Activated naive CD4-positive, alpha-beta T cell treated with anti-CD3 and anti-CD28 coated beads for 36 hours (primary cell): ENCODE measurements around the gene SUCO. TPM values are rescaled to one million over a fixed set of nuclear protein-coding genes. Genes with fewer than 3 reads are reported as not detected.
"Not testable (repeated sequence)": the region's sequence is repeated elsewhere in the genome, so short reads cannot be mapped to it uniquely, and the experiment has no call there.

Source experiments
- CTCF ChIA-PET: fragments of 350-600 bp; sonication (Branson Sonifier 250); formaldehyde crosslinking; loops from one replicate; lab custom pipeline; 2021; ENCODE audit warnings: antibody characterized with exemption; lab: Charles Lee
- DNase-seq: peaks from one replicate; pipeline ENCODE4 v3.0.0-alpha.2; 2020
- H3K27ac Mint-ChIP-seq: one replicate; pipeline ENCODE4 v1.8.0; 2021; ENCODE audit warnings: mild to moderate bottlenecking, mixed read lengths
- H3K27me3 Mint-ChIP-seq: one replicate; pipeline ENCODE4 v1.8.0; 2021; ENCODE audit warnings: low read depth, mixed read lengths
- H3K36me3 Mint-ChIP-seq: one replicate; pipeline ENCODE4 v1.8.0; 2021; ENCODE audit warnings: low read depth, mixed read lengths
- H3K4me1 Mint-ChIP-seq: one replicate; pipeline ENCODE4 v1.8.0; 2021; ENCODE audit warnings: low read depth, mixed read lengths
- H3K4me3 Mint-ChIP-seq: one replicate; pipeline ENCODE4 v1.8.0; 2021; ENCODE audit warnings: mild to moderate bottlenecking, moderate library complexity, mixed read lengths
- H3K9me3 Mint-ChIP-seq: one replicate; pipeline ENCODE4 v1.8.0; 2021; ENCODE audit warnings: mixed read lengths
- intact Hi-C: fragments of 100-400 bp; cut with micrococcal nuclease; formaldehyde crosslinking; loops from one replicate; pipeline ENCODE4 v1.15.1; 2023
- total RNA-seq, 2 experiments: library from RNA; stranded (reverse); gene quantifications; one replicate each; pipeline ENCODE4 v1.2.3, GENCODE V29; 2021

The SUCO gene
- total RNA-seq, 2 experiments from 2014 or later = 23.9 TPM

DNA sequence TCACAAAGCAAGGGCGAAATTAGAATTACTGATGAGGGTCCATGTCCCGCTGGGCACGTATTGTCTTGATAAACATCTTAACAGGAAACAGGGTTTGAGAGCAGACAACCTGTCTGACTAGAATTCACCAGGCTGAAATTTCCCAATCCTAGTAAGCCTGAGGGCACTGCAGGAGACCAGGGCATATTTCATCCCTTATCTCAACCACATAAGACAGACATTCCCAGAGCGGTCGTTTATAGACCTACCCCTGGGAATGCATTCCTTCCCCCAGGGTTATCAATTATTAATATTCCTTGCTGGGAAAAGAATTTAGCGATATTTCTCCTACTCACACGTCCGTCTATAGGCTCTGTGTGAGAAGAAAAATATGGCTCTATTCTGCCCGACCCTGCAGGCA, 87.7 kb downstream of the SUCO start:
- CTCF ChIA-PET, H3K36me3 Mint-ChIP-seq, H3K4me1 Mint-ChIP-seq, H3K4me3 Mint-ChIP-seq, intact Hi-C loops, H3K27me3 Mint-ChIP-seq, H3K27ac Mint-ChIP-seq, DNase-seq: not testable (repeated sequence)
- peaks cover 24% of the 10 kb centered on the region for H3K9me3 Mint-ChIP-seq

DNA sequence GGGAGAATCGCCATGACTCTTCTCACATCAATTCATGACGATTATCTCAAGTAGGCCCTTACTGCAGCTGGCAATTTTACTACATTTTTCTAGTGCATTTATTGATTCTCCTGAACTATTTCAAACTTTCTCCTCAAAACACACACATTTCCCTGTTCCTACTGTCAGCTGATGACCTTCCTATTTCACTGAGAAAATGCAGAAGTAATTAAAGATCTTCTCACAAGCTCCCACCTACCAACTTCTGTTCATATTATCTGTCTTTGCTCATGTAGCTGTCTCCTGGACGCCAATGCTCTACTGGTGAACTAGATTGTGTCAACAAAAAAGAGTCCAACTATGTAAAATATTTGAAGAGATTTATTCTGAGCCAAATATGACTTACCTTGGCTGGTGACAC, 89.6 kb downstream of the SUCO start:
- Mint-ChIP-seq H3K4me1 (peaks cover 3% of the 10 kb centered on the region), H3K27ac (no peak overlapping the region), H3K36me3 (peaks cover 2% of the 10 kb centered on the region), H3K9me3 (peaks cover 24% of the 10 kb centered on the region), H3K4me3 (no peak overlapping the region), H3K27me3 (peaks cover 5% of the 10 kb centered on the region)
- no peak for DNase-seq
- CTCF ChIA-PET = interaction anchor here (1.1 to 2.1 kb wide), 4 partner anchors 13 to 106 kb away, joined by 3 to 6 read pairs (median 4); no protein-coding TSS in a partner anchor
- intact Hi-C loops = no loop called here

DNA sequence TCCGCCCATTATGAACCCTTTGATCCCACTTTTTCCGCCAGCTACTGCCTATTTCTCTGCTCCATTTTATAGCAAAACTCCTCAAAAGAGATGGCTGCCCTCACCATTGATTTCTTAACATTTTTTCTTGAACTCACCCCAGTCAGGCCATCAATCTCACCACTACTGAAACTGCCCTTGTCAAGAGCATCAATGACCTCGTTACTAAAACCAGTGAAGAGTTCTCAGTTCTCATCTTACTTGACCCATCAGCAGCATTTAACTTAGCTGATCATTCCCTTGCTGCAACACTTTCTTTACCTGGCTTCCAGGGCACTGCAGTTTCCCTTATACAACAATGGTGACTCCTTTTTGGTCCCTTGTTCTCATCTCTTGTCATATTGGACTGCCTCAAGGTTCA, 90.8 kb downstream of the SUCO start:
- Mint-ChIP-seq H3K9me3 (peaks cover 17% of the 10 kb centered on the region), H3K36me3 (no peaks in the 10 kb centered on the region), H3K4me3 (no peak overlapping the region), H3K27ac (no peak overlapping the region), H3K4me1 (peaks cover 13% of the 10 kb centered on the region), H3K27me3 (peaks cover 5% of the 10 kb centered on the region)
- no peak for DNase-seq
- intact Hi-C loops = no loop called here
- CTCF ChIA-PET = interaction anchor here (1.0 kb wide), 2 partner anchors 14 to 104 kb away, joined by 3 read pairs; no protein-coding TSS in a partner anchor

DNA sequence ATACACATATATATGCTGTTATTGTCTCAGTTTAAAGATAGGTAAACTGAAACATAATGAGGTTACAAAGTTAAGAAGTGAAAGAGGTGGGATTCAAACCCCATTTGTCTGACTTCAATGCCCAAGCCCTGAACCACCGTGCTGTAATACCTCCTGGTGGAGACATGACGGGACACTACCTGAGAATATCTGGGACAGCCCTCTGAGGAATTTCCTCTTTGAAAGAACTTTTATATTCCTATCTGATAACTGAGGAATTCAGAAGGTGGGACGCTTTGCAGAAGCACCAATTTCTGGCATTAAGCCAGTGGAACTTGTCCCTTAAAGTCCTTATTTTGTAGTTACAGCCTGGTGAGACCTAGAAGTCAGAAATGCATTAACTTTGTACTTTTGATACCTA, 93.9 kb downstream of the SUCO start:
- intact Hi-C loops = no loop called here
- H3K9me3 Mint-ChIP-seq = peaks cover 3% of the 10 kb centered on the region
- CTCF ChIA-PET = no interaction called here
- peaks cover 5% of the 10 kb centered on the region for H3K27me3 Mint-ChIP-seq
- H3K27ac Mint-ChIP-seq = no peak overlapping the region
- no peaks in the 10 kb centered on the region for H3K36me3 Mint-ChIP-seq
- no peak for DNase-seq
- no peak overlapping the region for H3K4me3 Mint-ChIP-seq
- H3K4me1 Mint-ChIP-seq = peaks cover 37% of the 10 kb centered on the region

DNA sequence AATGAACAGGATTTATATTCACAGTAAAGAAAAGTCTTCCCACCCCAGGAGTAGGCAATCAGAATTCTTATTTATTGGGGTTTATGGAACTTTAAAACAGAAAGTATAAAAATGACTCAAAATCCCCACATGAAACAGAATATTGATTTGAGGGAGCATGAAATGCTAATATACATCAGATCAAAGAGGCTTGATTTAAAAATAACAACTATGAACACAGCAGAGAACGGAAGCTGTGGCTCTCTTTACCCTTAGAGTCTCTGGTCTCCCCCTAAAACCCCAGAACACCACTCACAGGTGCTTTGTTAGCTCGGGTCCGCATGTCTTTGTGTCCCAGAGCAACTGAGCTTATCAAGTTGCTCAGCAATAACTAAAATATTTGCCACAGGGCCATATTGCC, 94.8 kb downstream of the SUCO start:
- no peak for DNase-seq

DNA sequence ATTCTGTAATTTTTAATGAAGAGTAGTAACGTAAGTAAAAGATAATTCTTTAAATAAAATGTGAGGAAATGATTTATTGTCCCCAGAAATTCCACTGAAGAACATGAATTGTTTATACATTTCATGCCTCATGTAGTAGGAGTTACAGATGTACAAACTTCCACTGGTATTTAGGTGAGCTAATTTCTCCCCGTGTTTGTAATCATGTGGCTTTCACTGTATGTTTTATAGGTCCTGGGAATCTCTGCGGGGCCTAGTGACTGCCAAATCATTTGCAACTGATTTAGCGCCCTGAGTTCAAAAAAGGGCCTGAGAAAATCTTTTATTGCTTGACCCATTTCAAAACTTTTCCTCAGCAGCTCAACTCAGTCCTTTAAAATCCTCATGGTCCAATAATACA, 95.5 kb downstream of the SUCO start:
- intact Hi-C loops = no loop called here
- Mint-ChIP-seq H3K9me3 (no peaks in the 10 kb centered on the region), H3K27me3 (peaks cover 5% of the 10 kb centered on the region), H3K27ac (no peak overlapping the region), H3K4me3 (no peak overlapping the region), H3K36me3 (no peaks in the 10 kb centered on the region), H3K4me1 (peaks cover 42% of the 10 kb centered on the region)
- no peak for DNase-seq
- CTCF ChIA-PET = interaction anchor here (1.3 kb wide), 1 partner anchor 99 kb away, joined by 3 read pairs; no protein-coding TSS in a partner anchor

More for the DNA sequence above, 94.8 kb downstream of the SUCO start:
- H3K9me3 Mint-ChIP-seq = no peaks in the 10 kb centered on the region
- intact Hi-C loops = no loop called here
- no peak overlapping the region for H3K27ac Mint-ChIP-seq
- H3K4me3 Mint-ChIP-seq = no peak overlapping the region
- no peaks in the 10 kb centered on the region for H3K36me3 Mint-ChIP-seq
- peaks cover 5% of the 10 kb centered on the region for H3K27me3 Mint-ChIP-seq
- peaks cover 39% of the 10 kb centered on the region for H3K4me1 Mint-ChIP-seq
- CTCF ChIA-PET = interaction anchor here (1.3 kb wide), 1 partner anchor 99 kb away, joined by 3 read pairs; no protein-coding TSS in a partner anchor

DNA sequence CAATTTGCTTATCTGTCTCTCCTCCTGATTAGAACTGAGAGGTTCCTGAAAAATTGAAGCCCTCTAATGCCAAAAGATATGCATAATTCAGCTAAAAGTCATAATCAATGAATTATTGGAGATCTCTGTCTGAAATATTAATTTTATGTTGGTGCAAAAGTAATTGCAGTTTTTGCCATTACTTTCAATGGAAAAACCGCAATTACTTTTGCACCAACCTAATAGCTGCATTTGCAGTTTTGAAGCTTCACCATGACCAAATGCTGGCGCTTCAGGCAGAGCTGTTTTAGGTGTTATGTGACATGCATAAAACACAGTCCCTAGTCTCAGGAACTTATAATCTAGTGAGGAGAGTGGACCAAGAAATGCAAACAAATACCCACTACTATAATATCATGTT, 96.2 kb downstream of the SUCO start:
- Mint-ChIP-seq H3K4me3 (no peak overlapping the region), H3K4me1 (peaks cover 42% of the 10 kb centered on the region), H3K27me3 (peaks cover 5% of the 10 kb centered on the region), H3K36me3 (no peaks in the 10 kb centered on the region), H3K27ac (no peak overlapping the region), H3K9me3 (no peaks in the 10 kb centered on the region)
- CTCF ChIA-PET = interaction anchor here (1.0 to 1.9 kb wide), 5 partner anchors 14 to 100 kb away, joined by 3 to 5 read pairs (median 4); no protein-coding TSS in a partner anchor
- intact Hi-C loops = no loop called here
- DNase-seq = no peak

DNA sequence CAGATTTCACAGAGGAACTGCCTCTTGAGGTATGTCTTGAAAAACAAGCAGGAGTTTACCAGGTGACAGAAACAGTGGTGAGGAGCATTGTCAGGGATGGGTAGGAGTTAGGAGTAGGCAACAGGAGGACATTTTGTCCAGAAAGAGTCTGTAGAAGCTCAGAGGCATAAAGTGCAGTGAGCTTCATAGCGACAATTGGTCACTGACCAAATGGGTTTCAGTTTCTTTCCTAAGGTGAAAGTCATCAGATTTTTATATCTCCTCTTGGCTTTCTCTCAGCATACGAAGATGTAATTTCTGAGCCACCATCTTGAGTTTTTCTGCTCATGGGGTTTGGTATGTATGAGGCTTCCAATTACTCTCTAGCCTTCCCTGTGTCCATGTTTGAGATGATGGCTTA, 96.7 kb downstream of the SUCO start:
- peaks cover 42% of the 10 kb centered on the region for H3K4me1 Mint-ChIP-seq
- no peak for DNase-seq
- no peak overlapping the region for H3K4me3 Mint-ChIP-seq
- H3K27ac Mint-ChIP-seq = no peak overlapping the region
- CTCF ChIA-PET = interaction anchor here (1.0 to 1.9 kb wide), 5 partner anchors 13 to 100 kb away, joined by 3 to 5 read pairs (median 4); no protein-coding TSS in a partner anchor
- intact Hi-C loops = loop anchor here (10.0 kb wide), 1 partner anchor 1525 kb away; the partner anchor contains the start of gene RABGAP1L
- H3K27me3 Mint-ChIP-seq = peaks cover 5% of the 10 kb centered on the region
- H3K9me3 Mint-ChIP-seq = no peaks in the 10 kb centered on the region
- no peaks in the 10 kb centered on the region for H3K36me3 Mint-ChIP-seq

DNA sequence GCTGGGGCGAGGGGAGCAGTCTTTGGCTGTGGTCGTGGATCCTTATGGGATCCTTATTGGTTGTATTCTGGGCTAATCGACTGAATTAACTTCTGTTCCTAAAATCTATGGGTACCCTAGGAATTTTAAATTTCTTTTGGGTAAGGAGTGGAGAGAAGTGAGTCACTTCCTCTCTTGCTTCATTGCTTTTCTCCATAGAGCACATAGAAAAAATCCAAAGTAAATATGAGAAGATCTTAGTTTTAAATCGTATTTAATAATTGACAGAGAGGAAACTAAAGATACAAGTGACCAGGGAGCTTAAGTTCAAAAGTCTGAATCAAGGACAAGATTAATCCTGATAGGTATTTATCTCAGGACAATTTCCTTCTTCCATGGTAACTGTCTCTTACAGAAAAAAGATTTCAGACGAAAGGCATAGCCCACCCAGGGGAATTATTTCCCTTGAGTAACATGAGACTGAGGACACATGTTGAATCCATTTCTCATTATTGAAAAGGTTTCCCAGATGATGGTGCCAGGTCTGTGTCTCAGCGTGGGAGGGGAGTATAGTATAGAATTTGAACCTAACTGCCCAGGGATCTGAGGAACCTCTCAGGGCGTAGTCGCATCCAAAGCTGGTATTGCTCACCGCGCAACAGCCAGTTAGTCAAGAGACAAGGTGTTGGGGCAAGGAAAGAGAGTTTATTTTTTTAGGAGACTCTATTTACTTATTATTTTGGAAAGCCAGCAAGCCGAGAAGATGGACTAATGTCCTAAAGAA, 97.3 kb downstream of the SUCO start:
- no peak overlapping the region for H3K4me3 Mint-ChIP-seq
- no peaks in the 10 kb centered on the region for H3K36me3 Mint-ChIP-seq
- peaks cover 5% of the 10 kb centered on the region for H3K27me3 Mint-ChIP-seq
- intact Hi-C loops = loop anchor here (10.0 kb wide), 1 partner anchor 1525 kb away; the partner anchor contains the start of gene RABGAP1L
- no peaks in the 10 kb centered on the region for H3K9me3 Mint-ChIP-seq
- CTCF ChIA-PET = interaction anchor here (0.7 to 1.9 kb wide), 5 partner anchors 13 to 197 kb away, joined by 3 to 5 read pairs (median 4); no protein-coding TSS in a partner anchor
- no peak for DNase-seq
- peaks cover 42% of the 10 kb centered on the region for H3K4me1 Mint-ChIP-seq
- H3K27ac Mint-ChIP-seq = no peak overlapping the region

DNA sequence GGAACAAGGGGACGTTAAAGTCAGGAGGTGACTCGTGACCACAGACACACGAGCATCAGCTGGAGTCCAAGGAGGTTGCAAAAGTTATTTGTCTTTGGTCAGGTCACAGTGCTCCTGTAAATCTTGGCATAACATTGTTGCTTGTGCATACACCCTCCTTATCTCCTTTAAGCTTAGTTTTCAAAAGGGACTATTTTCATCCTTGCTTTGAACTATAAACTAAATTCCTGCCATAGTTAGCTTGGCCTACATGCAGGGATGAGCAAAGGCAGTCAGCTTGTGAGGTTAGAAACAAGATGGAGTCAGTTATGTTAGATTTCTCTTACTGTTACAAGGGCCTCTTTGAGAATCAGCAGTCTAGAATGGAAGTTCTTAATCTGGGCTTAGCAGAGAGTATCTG, 97.9 kb downstream of the SUCO start:
- Mint-ChIP-seq H3K4me1 (peaks cover 42% of the 10 kb centered on the region), H3K9me3 (no peaks in the 10 kb centered on the region), H3K27me3 (peaks cover 4% of the 10 kb centered on the region), H3K27ac (no peak overlapping the region), H3K36me3 (no peaks in the 10 kb centered on the region), H3K4me3 (no peak overlapping the region)
- intact Hi-C loops = loop anchor here (10.0 kb wide), 1 partner anchor 1524 kb away; the partner anchor contains the start of gene RABGAP1L
- CTCF ChIA-PET = interaction anchor here (1.2 to 1.9 kb wide), 2 partner anchors 12 to 89 kb away, joined by 3 to 4 read pairs; no protein-coding TSS in a partner anchor
- DNase-seq = no peak

DNA sequence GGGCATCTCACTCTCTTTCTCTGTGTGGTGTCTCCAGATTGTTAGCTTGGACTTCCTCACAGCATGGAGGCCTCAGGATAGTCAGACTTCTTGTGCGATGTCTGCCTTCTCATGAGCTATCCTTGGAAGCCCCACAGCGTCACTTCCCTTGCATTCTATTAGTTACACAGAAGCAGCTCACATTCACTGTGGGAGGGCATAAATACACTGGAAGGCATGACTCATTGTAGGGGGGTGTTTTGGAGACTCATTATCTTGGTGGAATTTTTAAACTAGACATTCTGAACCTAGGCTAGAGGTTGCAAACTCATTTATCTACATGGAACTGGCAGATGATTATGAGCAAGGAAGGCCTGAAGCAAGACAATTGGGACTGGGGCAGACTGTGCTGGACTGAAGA, 104.6 kb downstream of the SUCO start:
- DNase-seq = peak; percentile 47
- peaks cover 2% of the 10 kb centered on the region for H3K36me3 Mint-ChIP-seq
- peaks cover 13% of the 10 kb centered on the region for H3K9me3 Mint-ChIP-seq
- no peak overlapping the region for H3K4me3 Mint-ChIP-seq
- peaks cover 59% of the 10 kb centered on the region for H3K4me1 Mint-ChIP-seq
- CTCF ChIA-PET = interaction anchor here (1.2 to 2.5 kb wide), 4 partner anchors 23 to 89 kb away, joined by 3 to 8 read pairs (median 4); no protein-coding TSS in a partner anchor
- H3K27ac Mint-ChIP-seq = no peak overlapping the region
- intact Hi-C loops = loop anchor here (5.0 to 10.0 kb wide), 2 partner anchors 570 to 1517 kb away; partner anchors contain the start of genes RABGAP1L and TNFSF4
- H3K27me3 Mint-ChIP-seq = peaks cover 9% of the 10 kb centered on the region

DNA sequence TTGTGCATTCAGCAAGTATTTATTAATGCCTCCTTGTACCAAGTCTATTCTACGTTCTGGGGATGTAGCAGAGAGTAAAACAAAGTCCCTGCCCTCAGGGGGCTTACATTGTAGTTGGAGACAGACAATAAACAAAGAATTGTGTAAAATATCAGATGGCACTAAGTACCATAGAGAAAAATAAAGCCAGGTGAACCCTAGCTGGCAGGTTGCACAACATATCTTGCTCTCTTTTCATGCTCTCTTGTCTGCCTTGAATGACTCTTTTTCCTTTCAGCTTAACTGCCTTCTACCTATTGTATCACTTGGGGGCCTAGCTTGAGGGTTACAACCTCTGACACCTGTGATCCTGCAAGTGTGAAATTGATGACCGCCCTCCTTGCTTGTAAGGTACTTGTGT, 105.3 kb downstream of the SUCO start:
- H3K4me3 Mint-ChIP-seq = no peak overlapping the region
- H3K27ac Mint-ChIP-seq = peak overlapping the region; percentile 93
- peaks cover 2% of the 10 kb centered on the region for H3K36me3 Mint-ChIP-seq
- CTCF ChIA-PET = interaction anchor here (0.9 to 2.5 kb wide), 3 partner anchors 22 to 88 kb away, joined by 3 to 8 read pairs (median 5); no protein-coding TSS in a partner anchor
- peaks cover 9% of the 10 kb centered on the region for H3K27me3 Mint-ChIP-seq
- no peak for DNase-seq
- peaks cover 13% of the 10 kb centered on the region for H3K9me3 Mint-ChIP-seq
- intact Hi-C loops = loop anchor here (1.0 to 10.0 kb wide), 4 partner anchors 237 to 1517 kb away; partner anchors contain the start of genes RABGAP1L and TNFSF4
- peaks cover 64% of the 10 kb centered on the region for H3K4me1 Mint-ChIP-seq
